Upper lobe of left lung (tissue), 6 donors: ENCODE data around the gene RNF126. TPM values are rescaled to one million over a fixed set of nuclear protein-coding genes. Genes with fewer than 3 reads are reported as not detected.
"Not testable (repeated sequence)": the region's sequence is repeated elsewhere in the genome, so short reads cannot be mapped to it uniquely, and the experiment has no call there.

Experiments
- ATAC-seq, 2 donors: fragments of 200-7000 bp; cut with Tn5 transposase; one replicate each; pipeline ENCODE4 v1.9.1; 2022; ENCODE audit warnings: mild to moderate bottlenecking in 2 of 2, moderate library complexity in 2 of 2; ENCODE audit not compliant: low FRiP score in 2 of 2
- DNase-seq, 2 donors: peaks; one replicate each; pipeline ENCODE4 v3.0.0-alpha.2; 2019 to 2020
- H3K27ac ChIP-seq, 4 donors: fragments of 200-600 bp; sonication (generic); one replicate each; pipeline ENCODE4 v1.5.1; 2016 to 2019
- H3K27me3 ChIP-seq, 4 donors: fragments of 200-600 bp; sonication (generic); one replicate each; pipeline ENCODE4 v1.5.1; 2017 to 2019
- H3K36me3 ChIP-seq, 4 donors: fragments of 200-600 bp; sonication (generic); one replicate each; pipeline ENCODE4 v1.5.1; 2016 to 2019
- H3K4me1 ChIP-seq, 4 donors: fragments of 200-600 bp; sonication (generic); one replicate each; pipeline ENCODE4 v1.5.1; 2018 to 2019
- H3K4me3 ChIP-seq, 4 donors: fragments of 200-600 bp; sonication (generic); one replicate each; pipeline ENCODE4 v1.5.1; 2017 to 2019; ENCODE audit warnings: mild to moderate bottlenecking in 2 of 4, moderate library complexity in 1 of 4
- H3K9me3 ChIP-seq, 4 donors: fragments of 200-600 bp; sonication (generic); one replicate each; pipeline ENCODE4 v1.5.1; 2018 to 2019
- EP300 ChIP-seq, 4 donors: sonication (generic); formaldehyde crosslinking; IDR thresholded peaks; one replicate each; pipeline ENCODE4 v1.5.1; 2017; ENCODE audit warnings: antibody characterized with exemption in 4 of 4, control low read depth in 2 of 4
- POLR2A ChIP-seq, 4 donors: fragments of 450-650 bp; IDR thresholded peaks; one replicate each; pipeline ENCODE4 v1.5.1; 2016 to 2017; ENCODE audit warnings: antibody characterized with exemption in 4 of 4, mild to moderate bottlenecking in 2 of 4
- POLR2AphosphoS5 ChIP-seq, 2 donors: sonication (generic); formaldehyde crosslinking; IDR thresholded peaks; one replicate each; pipeline ENCODE4 v1.5.1; 2017; ENCODE audit warnings: antibody characterized with exemption in 2 of 2
- WGBS, 2 donors: methylation state at CpG; one replicate each; pipeline ENCODE4 v1.1.5; 2017 to 2018; 5-methylcytosine and 5-hydroxymethylcytosine counted together
- total RNA-seq, 6 donors: library from RNA; depleted of rRNA in 4 of 6; stranded (reverse); fragments of >200 nt in 4 of 6; gene quantifications; one replicate each; pipeline versions ENCODE4 v1.1.0 to v1.2.1, GENCODE V29; 2016 to 2021
- TF ChIP-seq, protein P1 (sequence below), 6 experiments: fragments of 450-650 bp in 4 of 6; fragments of 200-600 bp in 2 of 6; sonication (generic) in 2 of 6; IDR thresholded peaks; one replicate each; pipeline ENCODE4 v1.5.1; 2016 to 2019; ENCODE audit warnings: antibody characterized with exemption in 6 of 6
- donor health status: DM: no; HTN: no; CAD: no; lungs with moderate emphysema.
- donor health status: DM: no; HTN: yes; CAD: no; lungs with severe emphysema.

The RNF126 gene
- total RNA-seq, 6 donors from 2014 or later, result 36.7 to 106 (median 66.3) TPM

DNA sequence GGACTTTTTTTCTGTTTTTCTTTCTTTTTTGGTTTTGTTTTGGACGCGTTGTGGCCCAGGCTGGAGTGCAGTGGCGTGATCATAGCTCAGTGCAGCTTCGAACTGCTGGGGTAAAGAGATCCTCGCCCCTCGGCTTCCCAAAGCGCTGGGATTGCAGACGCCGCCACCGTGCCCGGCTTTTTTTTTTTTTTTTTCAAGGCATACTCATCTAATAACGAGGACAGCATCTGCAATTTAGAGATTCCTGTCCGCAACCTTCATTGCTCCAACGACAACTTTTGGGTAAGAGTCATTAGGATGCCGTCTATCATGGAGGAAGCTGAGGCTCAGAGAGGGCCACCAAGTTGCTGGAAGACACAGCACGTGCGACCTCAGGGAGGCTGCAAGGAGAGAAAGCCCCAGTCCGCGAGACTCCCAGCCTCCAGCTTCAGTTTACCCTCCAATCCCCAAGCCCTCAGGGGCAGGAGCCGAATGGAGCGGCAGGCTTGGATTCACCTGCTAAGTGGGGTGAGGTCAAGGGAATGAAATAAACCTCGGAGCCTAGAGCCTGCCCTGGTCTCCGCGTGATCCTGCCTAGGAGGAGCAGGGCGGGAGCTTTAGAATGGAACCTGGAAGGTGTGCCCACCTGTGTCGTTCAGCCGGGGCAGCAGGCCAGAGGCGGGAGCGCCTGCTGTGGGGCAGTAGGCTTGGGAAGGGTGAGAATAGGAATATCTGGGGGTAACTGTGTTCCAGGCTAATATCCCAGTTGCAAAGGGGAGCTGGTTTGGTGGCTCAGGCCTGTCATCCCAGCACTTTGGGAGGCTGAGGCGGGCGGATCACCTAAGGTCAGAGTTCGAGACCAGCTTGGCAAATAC is 29.0 kb downstream of the RNF126 start:
- TF ChIP-seq POLR2A (IDR thresholded peaks at IDR 0.05) (no peak), EP300 (IDR thresholded peaks at IDR 0.05) (no peak), POLR2AphosphoS5 (IDR thresholded peaks at IDR 0.05) (no peak)
- TF ChIP-seq, protein P1, sequence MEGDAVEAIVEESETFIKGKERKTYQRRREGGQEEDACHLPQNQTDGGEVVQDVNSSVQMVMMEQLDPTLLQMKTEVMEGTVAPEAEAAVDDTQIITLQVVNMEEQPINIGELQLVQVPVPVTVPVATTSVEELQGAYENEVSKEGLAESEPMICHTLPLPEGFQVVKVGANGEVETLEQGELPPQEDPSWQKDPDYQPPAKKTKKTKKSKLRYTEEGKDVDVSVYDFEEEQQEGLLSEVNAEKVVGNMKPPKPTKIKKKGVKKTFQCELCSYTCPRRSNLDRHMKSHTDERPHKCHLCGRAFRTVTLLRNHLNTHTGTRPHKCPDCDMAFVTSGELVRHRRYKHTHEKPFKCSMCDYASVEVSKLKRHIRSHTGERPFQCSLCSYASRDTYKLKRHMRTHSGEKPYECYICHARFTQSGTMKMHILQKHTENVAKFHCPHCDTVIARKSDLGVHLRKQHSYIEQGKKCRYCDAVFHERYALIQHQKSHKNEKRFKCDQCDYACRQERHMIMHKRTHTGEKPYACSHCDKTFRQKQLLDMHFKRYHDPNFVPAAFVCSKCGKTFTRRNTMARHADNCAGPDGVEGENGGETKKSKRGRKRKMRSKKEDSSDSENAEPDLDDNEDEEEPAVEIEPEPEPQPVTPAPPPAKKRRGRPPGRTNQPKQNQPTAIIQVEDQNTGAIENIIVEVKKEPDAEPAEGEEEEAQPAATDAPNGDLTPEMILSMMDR (IDR thresholded peaks at IDR 0.05), result no peak
- peaks cover 0 to 15% (median 9%) of the 10 kb centered on the region in 4 donors for H3K36me3 ChIP-seq
- no peaks in the 10 kb centered on the region for H3K9me3 ChIP-seq
- peak in 1 of 2 donors; percentile 58 for DNase-seq
- H3K4me3 ChIP-seq, result peak overlapping the region; percentile 42 to 99 (median 88)
- ATAC-seq, result peak in 1 of 2 donors; percentile 4
- peaks cover 27 to 37% (median 28%) of the 10 kb centered on the region in 4 donors for H3K4me1 ChIP-seq
- peak overlapping the region in 2 of 4 donors; percentile 67 to 76 for H3K27ac ChIP-seq
- H3K27me3 ChIP-seq, result no peaks in the 10 kb centered on the region
- 27 to 28% methylated on average over 31 to 32 of the region's 32 CpGs for WGBS, 2 donors

DNA sequence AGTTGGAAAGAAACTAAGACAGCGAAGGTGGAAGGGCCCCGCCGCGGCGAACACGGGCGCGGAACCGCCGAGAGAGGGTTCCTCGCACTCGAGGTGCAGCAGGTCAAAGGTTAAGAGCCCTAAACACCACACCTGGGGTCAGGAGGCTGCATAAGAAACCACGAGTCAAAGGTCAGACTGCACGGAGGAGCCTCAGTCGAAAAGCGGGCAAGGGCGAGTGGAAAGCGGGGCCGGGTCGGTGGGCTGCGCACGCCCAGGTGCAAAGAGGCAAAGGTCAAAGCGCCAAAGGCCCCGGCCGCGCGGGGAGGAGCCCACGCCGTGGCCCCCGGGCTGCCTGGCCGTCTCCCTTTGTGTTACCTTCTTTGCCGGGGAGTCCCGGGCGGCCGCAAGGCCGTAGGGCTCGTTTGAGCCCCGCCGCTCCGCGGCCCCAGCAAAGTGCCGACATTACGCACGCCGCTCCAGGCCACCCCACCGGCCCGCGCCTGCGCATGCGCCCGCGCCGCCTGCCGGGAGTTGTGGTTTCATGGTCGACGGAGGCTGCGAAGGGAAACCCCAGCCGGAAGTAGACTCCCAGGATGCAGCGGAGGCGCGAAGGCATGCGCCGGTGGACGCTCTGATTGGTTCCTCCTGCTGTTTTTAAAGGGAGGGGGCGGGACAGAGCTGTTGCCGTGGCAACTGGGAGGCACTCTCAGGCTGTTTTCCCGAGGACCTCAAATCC is 29.8 kb downstream of the RNF126 start, which contains the start of gene POLRMT:
Gene POLRMT (minus strand): TSS at position 470 of the 718 bp plus-strand sequence. CDS start 25 bp downstream, at position 445.
- no peaks in the 10 kb centered on the region for H3K9me3 ChIP-seq
- H3K27ac ChIP-seq, result peak within 1 kb of the TSS; percentile 67 to 76 (median 70)
- peak; percentile 95 to 98 for ATAC-seq
- DNase-seq, result peak; percentile 98 to 99
- peak within 1 kb of the TSS; percentile 76 to 99 (median 88) for H3K4me3 ChIP-seq
- TF ChIP-seq EP300 (IDR thresholded peaks at IDR 0.05), result no peak
- TF ChIP-seq POLR2A (IDR thresholded peaks at IDR 0.05), result peak in 1 of 4 donors; percentile 66
- TF ChIP-seq POLR2AphosphoS5 (IDR thresholded peaks at IDR 0.05), result peak; percentile 75 to 81
- TF ChIP-seq, protein P1 (IDR thresholded peaks at IDR 0.05), result peak in 4 of 6 experiments; percentile 15 to 36 (median 24)
- peaks cover 0 to 23% (median 16%) of the 10 kb centered on the region in 4 donors for H3K36me3 ChIP-seq
- WGBS, 2 donors, result 0 to 1% methylated on average over 27 to 46 of the region's 67 CpGs
- H3K27me3 ChIP-seq, result no peaks in the 10 kb centered on the region
- peaks cover 22 to 31% (median 22%) of the 10 kb centered on the region in 4 donors for H3K4me1 ChIP-seq

DNA sequence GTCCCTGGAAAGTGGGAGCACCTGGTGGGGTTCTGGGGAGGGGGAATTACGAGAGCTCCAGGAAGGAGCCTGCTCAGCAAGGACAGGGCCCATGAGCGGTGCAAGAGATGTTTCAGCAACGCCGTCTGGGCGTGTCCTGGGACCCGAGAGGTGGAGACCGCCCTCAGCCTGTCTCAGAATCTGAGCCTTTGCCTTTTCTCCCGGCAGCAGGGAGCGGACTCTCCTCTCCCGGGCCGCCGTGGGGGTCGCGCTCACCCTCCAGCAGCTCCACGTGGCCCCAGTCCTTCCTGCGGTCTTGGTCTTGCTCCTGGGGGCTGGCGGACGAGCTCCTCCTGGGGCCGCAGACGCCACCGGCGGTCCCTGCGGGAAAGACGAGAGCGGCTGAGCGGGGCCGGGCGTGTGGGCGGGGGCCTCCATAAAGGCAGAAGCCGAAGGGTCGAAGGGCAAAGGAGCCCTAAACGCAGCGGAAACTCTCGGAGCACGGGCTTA is 30.4 kb downstream of the RNF126 start:
- peak in 1 of 2 donors; percentile 59 for ATAC-seq
- peak overlapping the region; percentile 67 to 76 (median 70) for H3K27ac ChIP-seq
- H3K36me3 ChIP-seq, result peaks cover 0 to 27% (median 20%) of the 10 kb centered on the region in 4 donors
- DNase-seq, result peak; percentile 39 to 90
- H3K4me1 ChIP-seq, result peaks cover 22 to 31% (median 22%) of the 10 kb centered on the region in 4 donors
- 3 to 6% methylated on average over 11 to 33 of the region's 35 CpGs for WGBS, 2 donors
- H3K4me3 ChIP-seq, result peak overlapping the region; percentile 76 to 99 (median 88)
- H3K9me3 ChIP-seq, result no peaks in the 10 kb centered on the region
- no peak for TF ChIP-seq POLR2AphosphoS5 (IDR thresholded peaks at IDR 0.05)
- TF ChIP-seq, protein P1 (IDR thresholded peaks at IDR 0.05), result no peak
- TF ChIP-seq EP300 (IDR thresholded peaks at IDR 0.05), result no peak
- no peak for TF ChIP-seq POLR2A (IDR thresholded peaks at IDR 0.05)
- no peaks in the 10 kb centered on the region for H3K27me3 ChIP-seq

DNA sequence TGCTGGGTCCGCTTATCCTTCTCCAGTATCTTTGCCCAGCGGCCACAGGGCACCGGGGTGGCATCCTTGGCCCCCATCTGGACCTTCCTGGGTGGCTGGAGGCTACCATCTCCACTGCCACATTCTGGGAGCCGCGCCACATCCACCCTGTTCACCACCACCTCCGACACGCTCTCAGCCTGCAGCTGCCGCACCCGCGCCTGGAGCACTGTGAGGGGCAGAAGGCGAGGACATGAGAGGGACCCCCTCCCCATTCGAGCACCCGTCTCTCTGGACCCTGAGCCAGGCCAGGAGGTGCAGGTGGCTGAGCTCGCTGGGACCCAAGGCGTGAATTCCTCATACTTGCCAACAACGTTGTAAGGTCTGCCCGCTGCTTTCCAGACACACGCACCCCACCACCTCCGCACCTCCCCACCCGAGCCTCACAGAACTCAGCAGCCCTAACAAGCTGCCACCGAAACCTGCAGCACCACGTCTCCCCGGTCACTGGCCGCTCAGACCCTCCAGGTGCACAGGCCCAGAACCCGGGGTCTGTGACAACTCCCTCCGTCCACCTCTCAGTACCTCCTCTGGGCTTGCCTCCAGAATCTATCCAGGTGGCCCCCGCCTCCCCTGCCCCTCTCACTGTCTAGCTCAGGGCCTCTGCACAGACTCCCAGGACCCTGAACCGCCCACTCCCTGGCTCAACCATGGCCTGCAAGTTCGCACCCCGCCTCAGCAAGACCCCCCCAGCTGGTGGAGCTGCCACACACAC is 32.9 kb downstream of the RNF126 start:
- Histone ChIP-seq H3K4me1 (peaks cover 22 to 31% (median 22%) of the 10 kb centered on the region in 4 donors), H3K36me3 (peaks cover 0 to 37% (median 27%) of the 10 kb centered on the region in 4 donors), H3K27ac (no peak overlapping the region), H3K4me3 (no peak overlapping the region), H3K27me3 (no peaks in the 10 kb centered on the region), H3K9me3 (no peaks in the 10 kb centered on the region)
- DNase-seq, result peak in 1 of 2 donors; percentile 73
- 96% methylated on average over 24 to 30 of the region's 30 CpGs for WGBS, 2 donors
- ATAC-seq, result no peak
- TF ChIP-seq, protein P1 (IDR thresholded peaks at IDR 0.05), result no peak
- no peak for TF ChIP-seq POLR2A (IDR thresholded peaks at IDR 0.05)

DNA sequence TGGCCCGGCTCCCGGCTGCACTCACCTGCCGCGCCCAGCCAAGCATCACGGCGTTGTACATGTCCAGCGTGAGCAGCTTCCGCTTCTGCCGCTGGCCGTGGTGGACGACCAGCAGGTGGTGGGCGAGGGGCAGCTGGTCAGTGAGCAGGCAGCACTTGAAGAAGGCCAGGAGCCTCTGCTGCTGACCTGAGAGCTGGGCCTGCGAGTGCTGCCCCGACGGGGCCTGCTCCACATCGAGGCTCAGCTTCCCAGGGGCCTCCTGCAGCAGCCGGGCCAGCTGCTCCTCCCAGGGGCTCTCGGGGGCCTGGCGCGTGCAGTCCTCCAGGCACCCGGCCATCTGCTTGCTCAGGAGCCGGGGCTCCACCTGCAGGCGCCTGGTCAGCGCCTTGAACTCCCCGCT is 33.5 kb downstream of the RNF126 start:
- Histone ChIP-seq H3K36me3 (peaks cover 0 to 42% (median 32%) of the 10 kb centered on the region in 4 donors), H3K4me1 (peaks cover 19 to 29% (median 20%) of the 10 kb centered on the region in 4 donors)
- H3K27me3 ChIP-seq, H3K9me3 ChIP-seq, H3K4me3 ChIP-seq, ATAC-seq, H3K27ac ChIP-seq: not testable (repeated sequence)
- peak in 1 of 2 donors; percentile 79 for DNase-seq
- 84 to 94% methylated on average over 12 to 25 of the region's 25 CpGs for WGBS, 2 donors
